Stomach (tissue), 4 donors: ENCODE data around the gene GH2.

Experiments
- CTCF ChIP-seq, 7 experiments: fragments of 450-650 bp in 4 of 7; fragments of 200-600 bp in 3 of 7; sonication (generic) in 3 of 7; IDR thresholded peaks; one replicate each; pipeline ENCODE4 v1.5.1; 2016 to 2019; ENCODE audit warnings: antibody characterized with exemption in 7 of 7, control low read depth in 2 of 7, mild to moderate bottlenecking in 1 of 7
- EP300 ChIP-seq: sonication (generic); formaldehyde crosslinking; IDR thresholded peaks from one replicate; pipeline ENCODE4 v1.6.1; 2017; ENCODE audit warnings: antibody characterized with exemption
- POLR2A ChIP-seq, 4 donors: fragments of 450-650 bp; IDR thresholded peaks; one replicate each; pipeline ENCODE4 v1.6.1; 2016; ENCODE audit warnings: antibody characterized with exemption in 4 of 4, control low read depth in 2 of 4, mild to moderate bottlenecking in 1 of 4, moderate library complexity in 1 of 4
- POLR2AphosphoS5 ChIP-seq, 3 donors: sonication (generic); formaldehyde crosslinking; IDR thresholded peaks; one replicate each; pipeline ENCODE4 v1.6.1; 2016; ENCODE audit warnings: antibody characterized with exemption in 3 of 3

DNA sequence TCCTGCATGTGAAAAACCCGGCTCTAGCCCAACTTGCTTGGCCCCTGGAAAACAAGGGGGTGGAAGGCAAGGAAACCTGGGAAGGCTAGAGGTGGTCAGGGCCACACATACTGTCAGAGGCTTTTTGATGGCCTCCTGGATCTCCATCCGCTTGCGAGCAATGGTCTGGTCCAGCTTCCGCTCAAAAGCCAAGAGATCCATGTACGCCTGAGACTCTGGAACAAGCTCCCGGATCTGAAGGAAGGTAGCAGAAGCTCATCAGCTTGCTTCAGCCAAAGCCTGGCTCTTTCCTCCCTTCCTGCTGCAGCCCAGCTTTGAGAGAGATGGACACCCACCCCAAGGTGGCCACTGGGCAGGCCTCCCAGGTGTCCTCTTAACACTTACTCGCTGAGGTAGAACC, 44.9 kb downstream of the GH2 start:
- TF ChIP-seq POLR2AphosphoS5 (IDR thresholded peaks at IDR 0.05), result no peak
- no peak for TF ChIP-seq CTCF (IDR thresholded peaks at IDR 0.05)
- no peak for TF ChIP-seq POLR2A (IDR thresholded peaks at IDR 0.05)
- no peak for TF ChIP-seq EP300
